Fibroblast of gingiva (primary cell): ENCODE results near the gene SPEM2.

Experiments used
- DNase-seq: peaks from one replicate; pipeline ENCODE4 v3.0.0-alpha.2; 2011; ENCODE audit warnings: low read depth

SPEM2 gene

GRCh38 chr17:7403977-7404736, 21.3 kb upstream of the SPEM2 start, which contains the start of gene TMEM256:
TSS of gene TMEM256 (minus strand) at chr17:7404097. CDS start at chr17:7404084, 13 bp downstream.
- peak; percentile 99 for DNase-seq

DNA sequence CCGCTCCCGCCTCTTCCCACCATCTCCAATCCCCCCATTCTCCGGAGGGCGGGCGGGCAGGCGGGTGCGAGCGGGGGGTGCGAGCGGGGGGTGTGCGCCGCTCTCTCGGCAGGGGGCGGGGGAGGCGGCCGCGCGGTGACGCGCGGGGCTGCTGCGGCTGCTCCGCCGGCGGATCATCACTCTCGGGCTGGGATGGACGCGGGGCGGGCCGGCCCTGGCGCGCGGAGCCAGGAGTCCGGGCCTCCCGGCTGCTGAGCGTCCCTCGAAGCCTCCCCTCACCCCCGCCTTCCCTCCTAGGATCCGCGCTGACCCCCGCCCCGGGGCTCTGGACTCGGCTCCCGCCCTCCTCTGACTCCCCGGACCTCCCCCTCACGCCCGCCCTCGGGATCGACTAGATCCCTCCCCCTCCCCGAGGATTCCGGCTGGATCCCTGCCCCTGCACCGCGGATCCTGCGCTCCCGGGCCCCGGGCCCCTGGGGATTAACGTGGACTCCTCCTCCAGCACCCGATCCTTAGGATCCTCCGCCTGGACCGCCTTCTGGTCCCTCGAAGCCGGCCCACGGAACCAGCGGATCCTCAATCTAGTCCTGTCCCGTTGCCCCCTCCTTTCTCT, 20.6 kb upstream of the SPEM2 start:
- DNase-seq: peak; percentile 25

- no peak for DNase-seq
Observed at GRCh38 chr17:7405350-7406234, 19.8 kb upstream of the SPEM2 start.

DNA sequence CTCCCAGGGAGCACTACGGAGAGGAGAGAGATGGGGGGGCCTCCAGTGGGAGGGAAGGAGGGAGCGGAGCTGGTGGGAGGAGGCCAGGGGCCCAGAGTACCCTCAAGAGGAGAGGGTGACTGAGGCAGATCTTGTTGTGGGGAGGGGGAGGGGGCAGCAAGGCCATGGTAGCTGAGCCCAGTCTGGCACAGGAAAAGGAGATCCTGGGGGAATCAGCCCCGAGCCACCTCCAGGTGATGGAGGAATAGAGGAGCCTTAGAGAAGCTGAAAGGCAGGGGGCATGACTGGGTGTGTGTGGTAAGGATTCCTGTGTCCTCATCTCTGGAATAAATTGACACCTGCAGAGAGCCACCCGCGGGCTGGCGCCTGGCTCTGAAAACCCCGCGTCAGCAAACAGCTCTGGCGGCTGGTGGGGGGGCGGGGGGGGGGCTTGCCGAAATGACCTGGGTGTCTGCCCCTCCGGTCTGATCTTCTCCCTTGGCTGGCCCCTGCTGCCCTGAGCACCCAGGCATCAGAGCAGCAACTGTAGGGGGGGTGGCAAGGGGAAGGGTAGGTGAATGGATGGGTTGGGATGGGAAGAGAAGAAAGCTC, 19.1 kb upstream of the SPEM2 start:
- no peak for DNase-seq

GRCh38 chr17:7407082-7407481, 18.3 kb upstream of the SPEM2 start:
- no peak for DNase-seq

GRCh38 chr17:7407485-7408251, 17.7 kb upstream of the SPEM2 start, which contains the start of gene NLGN2:
TSS of gene NLGN2 (plus strand) at chr17:7407845. CDS start at chr17:7408256, 411 bp downstream.
- no peak for DNase-seq

DNA sequence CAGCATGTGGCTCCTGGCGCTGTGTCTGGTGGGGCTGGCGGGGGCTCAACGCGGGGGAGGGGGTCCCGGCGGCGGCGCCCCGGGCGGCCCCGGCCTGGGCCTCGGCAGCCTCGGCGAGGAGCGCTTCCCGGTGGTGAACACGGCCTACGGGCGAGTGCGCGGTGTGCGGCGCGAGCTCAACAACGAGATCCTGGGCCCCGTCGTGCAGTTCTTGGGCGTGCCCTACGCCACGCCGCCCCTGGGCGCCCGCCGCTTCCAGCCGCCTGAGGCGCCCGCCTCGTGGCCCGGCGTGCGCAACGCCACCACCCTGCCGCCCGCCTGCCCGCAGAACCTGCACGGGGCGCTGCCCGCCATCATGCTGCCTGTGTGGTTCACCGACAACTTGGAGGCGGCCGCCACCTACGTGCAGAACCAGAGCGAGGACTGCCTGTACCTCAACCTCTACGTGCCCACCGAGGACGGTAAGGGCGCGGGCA, 17.1 kb upstream of the SPEM2 start:
- no peak for DNase-seq

- no peak for DNase-seq
Observed at GRCh38 chr17:7408863-7409262, 16.6 kb upstream of the SPEM2 start.

DNA sequence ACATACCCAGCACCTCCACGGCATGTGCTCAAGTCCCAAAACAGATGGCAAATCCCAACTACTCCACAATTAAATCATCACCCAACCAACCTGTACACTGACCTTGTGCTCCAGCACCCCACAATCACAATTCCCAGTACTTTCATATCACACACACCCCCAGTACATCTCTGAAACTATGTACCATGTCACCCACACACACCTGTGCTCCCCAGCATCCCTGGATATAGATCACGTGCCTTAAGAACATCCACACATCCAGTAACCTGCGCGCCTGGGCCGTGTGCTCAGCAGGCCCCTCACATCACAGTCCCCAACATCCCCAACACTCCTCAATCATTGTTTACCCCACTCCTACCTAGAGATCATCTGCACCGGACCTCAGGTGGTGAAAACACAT, 15.7 kb upstream of the SPEM2 start:
- DNase-seq: no peak

GRCh38 chr17:7410634-7411426, 14.6 kb upstream of the SPEM2 start:
- DNase-seq: no peak

GRCh38 chr17:7411427-7411750, 14.0 kb upstream of the SPEM2 start:
- no peak for DNase-seq

GRCh38 chr17:7413346-7413985, 11.9 kb upstream of the SPEM2 start:
- DNase-seq: peak; percentile 66

GRCh38 chr17:7414837-7415236, 10.6 kb upstream of the SPEM2 start:
- no peak for DNase-seq

GRCh38 chr17:7415784-7416183, 9.6 kb upstream of the SPEM2 start:
- no peak for DNase-seq

DNA sequence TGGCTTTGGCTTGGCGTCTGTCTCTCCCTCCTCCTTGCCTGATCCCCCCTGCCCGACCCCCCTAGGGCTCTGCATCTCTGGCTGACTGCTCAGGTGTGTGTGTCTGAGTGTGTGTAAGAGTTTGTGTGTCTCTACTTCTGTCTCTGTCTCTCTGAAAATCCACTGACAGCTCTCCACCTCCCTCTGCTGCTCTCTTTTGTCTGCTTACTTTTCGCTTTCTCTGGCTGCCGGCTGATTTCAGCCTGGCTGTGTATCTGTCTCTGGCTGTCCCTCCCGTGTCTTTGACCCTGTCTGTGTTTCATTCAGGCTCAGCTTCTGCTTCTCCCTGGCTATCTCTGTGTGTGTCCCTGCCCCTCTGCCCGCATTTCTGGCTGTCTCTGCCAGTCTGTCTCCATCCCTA, 9.1 kb upstream of the SPEM2 start:
- no peak for DNase-seq

- no peak for DNase-seq
Observed at GRCh38 chr17:7417056-7417655, 8.3 kb upstream of the SPEM2 start.

- DNase-seq: no peak
Observed at GRCh38 chr17:7418472-7419152, 6.8 kb upstream of the SPEM2 start.

DNA sequence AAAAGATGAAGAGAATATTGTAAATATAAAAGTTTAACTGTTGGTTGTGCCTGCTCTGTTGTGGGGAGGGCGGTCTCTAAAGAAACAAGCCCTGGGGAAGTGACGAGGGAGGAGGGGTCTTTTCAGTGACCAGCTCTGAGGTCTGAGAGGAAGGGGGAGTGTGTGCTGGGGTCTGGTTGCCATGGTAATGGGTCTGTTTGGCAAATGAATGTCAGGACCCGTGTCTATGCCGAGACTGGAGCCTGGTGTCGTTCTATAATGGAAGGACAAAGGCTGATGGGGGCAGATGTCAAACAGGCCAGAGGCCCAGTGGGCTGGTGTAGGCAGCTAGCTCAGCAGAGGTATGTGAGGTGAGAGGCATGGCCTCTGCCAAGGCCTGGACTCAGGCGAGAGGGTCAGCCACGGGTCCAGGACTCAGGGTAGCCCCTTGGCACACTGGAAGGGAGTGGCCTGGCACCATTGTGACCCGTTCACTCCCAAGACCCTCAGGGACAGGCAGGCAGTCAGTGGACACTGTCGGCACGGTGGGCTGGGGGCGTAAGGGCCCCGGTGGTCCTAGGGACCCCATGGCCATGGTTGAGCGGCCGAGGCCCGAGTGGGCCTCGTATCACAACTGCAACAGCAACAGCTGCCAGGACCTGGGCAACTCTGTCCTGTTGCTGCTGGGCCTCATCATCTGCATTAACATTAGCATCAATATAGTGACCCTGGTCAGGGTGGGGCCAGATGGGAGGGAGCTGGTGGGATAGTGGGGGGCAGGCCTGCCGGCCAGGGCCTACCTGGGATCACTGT, 5.4 kb upstream of the SPEM2 start, which contains the start of gene SPEM1:
TSS of gene SPEM1 (plus strand) at position 506 of the 792 bp plus-strand sequence. CDS start at position 567, 61 bp downstream.
- DNase-seq: no peak
